HL-60 (cell line): ENCODE measurements around the gene MYG1.

Source experiments
- CTCF ChIP-seq: IDR thresholded peaks from one replicate; pipeline ENCODE4 v1.5.1; 2011; ENCODE audit warnings: low read length, control low read depth, inconsistent platforms; ENCODE audit not compliant: insufficient read depth
- SPI1 ChIP-seq: IDR thresholded peaks from 2 replicates; pipeline ENCODE4 v1.6.1; 2012; ENCODE audit warnings: low read depth, mild to moderate bottlenecking, borderline replicate concordance
- TF ChIP-seq, protein P1 (sequence below): IDR thresholded peaks from 2 replicates; pipeline ENCODE4 v1.6.1; 2012; ENCODE audit warnings: low read depth; ENCODE audit not compliant: insufficient replicate concordance

DNA sequence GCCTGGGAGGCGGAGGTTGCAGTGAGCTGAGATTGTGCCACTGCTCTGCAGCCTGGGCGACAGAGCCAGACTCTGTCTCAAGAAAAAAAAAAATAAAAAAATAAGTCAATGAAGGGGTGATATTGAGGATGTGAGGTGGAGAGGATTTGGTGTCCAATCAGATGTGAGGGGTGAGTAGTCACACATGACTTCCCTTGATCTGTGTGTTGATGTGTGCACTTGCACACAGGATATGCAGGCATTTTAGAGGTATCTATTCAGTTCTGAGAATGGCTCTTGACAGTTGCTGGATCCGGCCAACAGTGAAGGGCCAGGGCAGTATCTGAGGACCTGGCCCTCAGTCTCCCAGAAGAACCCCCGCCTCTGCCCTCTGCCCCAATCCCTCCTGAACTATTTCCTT lies 44.5 kb downstream of the MYG1 start:
- TF ChIP-seq CTCF, result no peak
- TF ChIP-seq, protein P1, sequence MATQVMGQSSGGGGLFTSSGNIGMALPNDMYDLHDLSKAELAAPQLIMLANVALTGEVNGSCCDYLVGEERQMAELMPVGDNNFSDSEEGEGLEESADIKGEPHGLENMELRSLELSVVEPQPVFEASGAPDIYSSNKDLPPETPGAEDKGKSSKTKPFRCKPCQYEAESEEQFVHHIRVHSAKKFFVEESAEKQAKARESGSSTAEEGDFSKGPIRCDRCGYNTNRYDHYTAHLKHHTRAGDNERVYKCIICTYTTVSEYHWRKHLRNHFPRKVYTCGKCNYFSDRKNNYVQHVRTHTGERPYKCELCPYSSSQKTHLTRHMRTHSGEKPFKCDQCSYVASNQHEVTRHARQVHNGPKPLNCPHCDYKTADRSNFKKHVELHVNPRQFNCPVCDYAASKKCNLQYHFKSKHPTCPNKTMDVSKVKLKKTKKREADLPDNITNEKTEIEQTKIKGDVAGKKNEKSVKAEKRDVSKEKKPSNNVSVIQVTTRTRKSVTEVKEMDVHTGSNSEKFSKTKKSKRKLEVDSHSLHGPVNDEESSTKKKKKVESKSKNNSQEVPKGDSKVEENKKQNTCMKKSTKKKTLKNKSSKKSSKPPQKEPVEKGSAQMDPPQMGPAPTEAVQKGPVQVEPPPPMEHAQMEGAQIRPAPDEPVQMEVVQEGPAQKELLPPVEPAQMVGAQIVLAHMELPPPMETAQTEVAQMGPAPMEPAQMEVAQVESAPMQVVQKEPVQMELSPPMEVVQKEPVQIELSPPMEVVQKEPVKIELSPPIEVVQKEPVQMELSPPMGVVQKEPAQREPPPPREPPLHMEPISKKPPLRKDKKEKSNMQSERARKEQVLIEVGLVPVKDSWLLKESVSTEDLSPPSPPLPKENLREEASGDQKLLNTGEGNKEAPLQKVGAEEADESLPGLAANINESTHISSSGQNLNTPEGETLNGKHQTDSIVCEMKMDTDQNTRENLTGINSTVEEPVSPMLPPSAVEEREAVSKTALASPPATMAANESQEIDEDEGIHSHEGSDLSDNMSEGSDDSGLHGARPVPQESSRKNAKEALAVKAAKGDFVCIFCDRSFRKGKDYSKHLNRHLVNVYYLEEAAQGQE, result no peak
- TF ChIP-seq SPI1, result no peak
